Activated CD4-positive, alpha-beta T cell treated with anti-CD3 and anti-CD28 coated beads for 24 hours (primary cell): ENCODE results near the gene LDHAL6A.

Source experiments
- DNase-seq, 2 donors: peaks; one replicate each; pipeline ENCODE4 v3.0.0-alpha.2; 2020; ENCODE audit warnings: low read depth in 2 of 2

Gene LDHAL6A

GRCh38 chr11:18490736-18491485, 35.3 kb downstream of the LDHAL6A start:
- no peak for DNase-seq

- DNase-seq: no peak
Measured at GRCh38 chr11:18491924-18492323, 36.3 kb downstream of the LDHAL6A start.

DNA sequence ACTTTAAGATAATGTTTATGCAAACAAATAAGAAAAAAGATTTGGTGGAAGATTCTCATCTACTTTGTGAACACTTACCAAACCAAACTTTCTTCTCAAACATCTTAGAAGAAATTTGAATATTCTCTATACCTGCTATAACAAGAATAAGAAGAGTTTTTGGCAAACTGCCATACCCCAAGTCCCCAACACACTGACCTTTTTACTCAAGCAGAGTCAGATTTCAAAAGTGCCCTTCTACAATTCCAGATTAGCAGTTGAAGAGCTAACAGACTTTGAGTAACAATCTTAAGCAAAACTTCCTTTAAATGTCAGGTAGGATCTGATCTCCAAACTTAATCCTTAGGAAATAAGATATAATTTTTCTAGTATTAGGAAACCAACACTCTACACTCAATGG, 37.2 kb downstream of the LDHAL6A start:
- no peak for DNase-seq

DNA sequence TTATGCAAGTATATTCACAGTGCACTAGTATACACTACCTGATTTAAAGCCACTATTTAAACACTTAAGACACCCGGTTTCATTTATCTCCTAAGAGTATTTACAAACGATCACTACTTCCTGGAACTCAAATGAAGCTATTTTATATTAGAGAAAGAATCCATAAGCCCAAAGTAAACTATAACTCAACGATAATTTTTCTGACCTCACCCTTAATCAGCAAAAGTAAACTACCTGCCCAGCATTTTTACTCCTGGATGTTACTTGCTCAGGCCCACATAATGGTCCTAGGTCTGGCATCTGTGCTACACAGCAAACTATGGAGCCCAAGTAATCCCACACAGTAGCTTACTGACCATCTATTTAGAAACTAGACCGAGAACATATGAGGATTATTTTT, 37.7 kb downstream of the LDHAL6A start:
- DNase-seq: no peak

- no peak for DNase-seq
Measured at GRCh38 chr11:18495271-18495670, 39.6 kb downstream of the LDHAL6A start.

- DNase-seq: no peak
Measured at GRCh38 chr11:18495703-18496102, 40.0 kb downstream of the LDHAL6A start.

- DNase-seq: no peak
Measured at GRCh38 chr11:18498039-18498438, 42.4 kb downstream of the LDHAL6A start.

GRCh38 chr11:18501629-18502028, 46.0 kb downstream of the LDHAL6A start:
- DNase-seq: no peak

- DNase-seq: no peak
Measured at GRCh38 chr11:18502352-18502751, 46.7 kb downstream of the LDHAL6A start.

- no peak for DNase-seq
Measured at GRCh38 chr11:18521122-18521521, 65.5 kb downstream of the LDHAL6A start.

DNA sequence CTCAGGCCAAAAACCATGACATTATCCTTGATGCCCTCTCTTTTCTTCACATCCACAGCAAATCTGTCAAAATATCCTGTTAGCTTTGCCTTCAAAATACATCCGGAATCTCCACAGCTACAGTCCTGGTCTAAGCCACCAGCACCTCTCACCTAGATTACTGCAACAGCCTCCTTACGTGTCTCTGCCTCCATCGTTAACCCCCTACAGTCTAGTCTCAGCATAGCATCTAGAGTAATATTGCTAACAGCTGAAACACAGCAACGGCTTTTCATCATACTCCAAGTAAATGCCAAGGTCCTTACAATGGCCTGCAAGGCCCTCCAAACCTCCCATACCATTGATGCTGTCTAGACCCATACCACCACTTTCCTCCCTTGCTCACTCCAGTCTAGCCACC, 66.7 kb downstream of the LDHAL6A start:
- no peak for DNase-seq

- DNase-seq: no peak
Measured at GRCh38 chr11:18523084-18523483, 67.4 kb downstream of the LDHAL6A start.

- DNase-seq: no peak
Measured at GRCh38 chr11:18524248-18524647, 68.6 kb downstream of the LDHAL6A start.

- DNase-seq: no peak
Measured at GRCh38 chr11:18526130-18526520, 70.5 kb downstream of the LDHAL6A start.

GRCh38 chr11:18526521-18527296, 71.1 kb downstream of the LDHAL6A start, which contains the start of gene TSG101:
Gene TSG101 (minus strand): TSS chr11:18526942. CDS start chr11:18526816, 126 bp downstream.
- peak; percentile 88 to 92 for DNase-seq

GRCh38 chr11:18527512-18527911, 71.9 kb downstream of the LDHAL6A start:
- no peak for DNase-seq
